HS-5 (cell line): ENCODE data around the gene TTBK2.

Experiments used
- DNase-seq: peaks from one replicate; pipeline ENCODE4 v3.0.0-alpha.2; 2012; ENCODE audit warnings: low read depth

TTBK2 gene

GRCh38 chr15:42691770-42692169 lies 228.8 kb downstream of the TTBK2 start:
- DNase-seq: no peak

- no peak for DNase-seq
Measured at GRCh38 chr15:42691308-42691707, 229.3 kb downstream of the TTBK2 start.
